Fibroblast of lung (primary cell): ENCODE results near the gene UBIAD1. TPM values are rescaled to one million over a fixed set of nuclear protein-coding genes. Genes with fewer than 3 reads are reported as not detected.
A peak's percentile ranks its signal among the peaks of the same experiment; 100 is the strongest.

ENCODE experiments used
- DNase-seq, 2 donors: peaks; one replicate each; pipeline versions ENCODE4 v3.0.0 to v3.0.0-alpha.2; 2010; ENCODE audit warnings: low read depth in 2 of 2
- H2AFZ ChIP-seq: 2 replicates; pipeline ENCODE4 v1.5.1; 2012; ENCODE audit warnings: low read length, control low read depth, inconsistent platforms
- H3K27ac ChIP-seq: 2 replicates; pipeline ENCODE4 v1.5.1; 2011; ENCODE audit warnings: low read length, control low read depth; ENCODE audit not compliant: insufficient read depth
- H3K27me3 ChIP-seq: 2 replicates; pipeline ENCODE4 v1.5.1; 2011; ENCODE audit warnings: mild to moderate bottlenecking, low read length; ENCODE audit not compliant: control insufficient read depth, insufficient read depth
- H3K36me3 ChIP-seq: 2 replicates; pipeline ENCODE4 v1.5.1; 2011; ENCODE audit warnings: low read length; ENCODE audit not compliant: control insufficient read depth, insufficient read depth
- H3K4me1 ChIP-seq: 2 replicates; pipeline ENCODE4 v1.5.1; 2011; ENCODE audit warnings: low read length; ENCODE audit not compliant: control insufficient read depth, insufficient read depth; ENCODE audit errors: extremely low read depth
- H3K4me2 ChIP-seq: 2 replicates; pipeline ENCODE4 v1.5.1; 2011; ENCODE audit warnings: low read length, control low read depth; ENCODE audit not compliant: insufficient read depth; ENCODE audit errors: extremely low read depth
- H3K4me3 ChIP-seq, 4 experiments: fragments of 200-600 bp in 1 of 4; sonication (generic) in 1 of 4; replicated peaks in 1 of 4; 2 replicates each; pipeline ENCODE4 v1.5.1; 2011 to 2016; ENCODE audit warnings: low read length in 4 of 4, low read depth in 3 of 4, mild to moderate bottlenecking in 3 of 4, control low read depth in 2 of 4, inconsistent platforms in 1 of 4, mixed read lengths in 1 of 4; ENCODE audit not compliant: insufficient read depth in 1 of 4; ENCODE audit errors: control extremely low read depth in 1 of 4
- H3K79me2 ChIP-seq: 2 replicates; pipeline ENCODE4 v1.5.1; 2012; ENCODE audit warnings: mild to moderate bottlenecking, low read length, inconsistent platforms; ENCODE audit not compliant: control insufficient read depth, insufficient read depth
- H3K9ac ChIP-seq: 2 replicates; pipeline ENCODE4 v1.5.1; 2011; ENCODE audit warnings: mild to moderate bottlenecking, low read length, control low read depth; ENCODE audit not compliant: insufficient read depth
- H3K9me3 ChIP-seq: 2 replicates; pipeline ENCODE4 v1.5.1; 2012; ENCODE audit warnings: low read depth, low read length; ENCODE audit not compliant: control insufficient read depth, insufficient read depth
- H4K20me1 ChIP-seq: 2 replicates; pipeline ENCODE4 v1.5.1; 2011; ENCODE audit warnings: low read length; ENCODE audit not compliant: control insufficient read depth, insufficient read depth; ENCODE audit errors: extremely low read depth
- CTCF ChIP-seq, 2 donors: IDR thresholded peaks in 1 of 2; conservative IDR thresholded peaks in 1 of 2; 1 replicate in 1 of 2; 2 replicates in 1 of 2; pipeline ENCODE4 v1.5.1; 2011 to 2012; ENCODE audit warnings: low read length in 2 of 2, control low read depth in 1 of 2, inconsistent platforms in 1 of 2, low read depth in 1 of 2, mild to moderate bottlenecking in 1 of 2
- EZH2 ChIP-seq: IDR thresholded peaks from 2 replicates; pipeline ENCODE4 v1.5.1; 2012; ENCODE audit warnings: low read length, control low read depth, mild to moderate bottlenecking; ENCODE audit errors: missing control alignments
- polyA minus RNA-seq: library from RNA; depleted of rRNA, polyadenylated mRNA; stranded (reverse); fragments of >200 nt; gene quantifications from 2 replicates; pipeline ENCODE4 v1.2.3, GENCODE V29; 2011; ENCODE audit warnings: low replicate concordance
- polyA plus RNA-seq, 2 donors: library from polyadenylated mRNA; depleted of rRNA in 1 of 2; stranded (reverse) in 1 of 2; unstranded in 1 of 2; fragments of >200 nt; gene quantifications; 2 replicates each; pipeline ENCODE4 v1.2.1, GENCODE V29; 2011 to 2012; ENCODE audit warnings: missing spikeins in 1 of 2
- total RNA-seq: library from RNA; depleted of rRNA; stranded (reverse); fragments of >200 nt; gene quantifications from 2 replicates; pipeline ENCODE4 v1.2.1, GENCODE V29; 2014

UBIAD1 gene
- total RNA-seq (7.6 and 8.0 TPM in 2 replicates), polyA plus RNA-seq (7.1 and 12.9 TPM in 2 replicates), polyA minus RNA-seq (5.9 and 20.0 TPM in 2 replicates)
- 5.3 and 9.3 TPM in 2 replicates for polyA plus RNA-seq (2012)

- Histone ChIP-seq H3K4me2 (peak within 1 kb of the TSS; percentile 97), H3K27ac (peak within 1 kb of the TSS; percentile 94), H3K36me3 (no peaks in the 10 kb centered on the region), H3K9me3 (no peaks in the 10 kb centered on the region), H4K20me1 (no peaks in the 10 kb centered on the region), H3K27me3 (no peaks in the 10 kb centered on the region), H3K4me1 (peaks cover 2% of the 10 kb centered on the region), H3K4me3 (peak within 1 kb of the TSS; percentile 85 to 93 (median 88)), H2AFZ (peak within 1 kb of the TSS; percentile 91), H3K9ac (peak within 1 kb of the TSS; percentile 91), H3K79me2 (peaks cover 2% of the 10 kb centered on the region)
- DNase-seq, result peak; percentile 84 to 89
- TF ChIP-seq CTCF (conservative IDR thresholded peaks at IDR 0.05 in 1 of 2, IDR thresholded peaks at IDR 0.05 in 1 of 2; ENCODE audit: low read depth in 1 of 2, low read length in 2 of 2) (peak; percentile 16 to 39), EZH2 (no peak)
Observed at GRCh38 chr1:11272832-11273594, at the start of gene UBIAD1. TSS of gene UBIAD1 (plus strand) at chr1:11273198. CDS start at chr1:11273532, 334 bp downstream.

GRCh38 chr1:11227106-11228077, 45.6 kb upstream of the UBIAD1 start:
- DNase-seq, result no peak
- no peak overlapping the region for H3K9ac ChIP-seq
- H3K79me2 ChIP-seq, result no peaks in the 10 kb centered on the region
- no peak overlapping the region for H2AFZ ChIP-seq
- no peaks in the 10 kb centered on the region for H3K4me1 ChIP-seq
- no peaks in the 10 kb centered on the region for H3K27me3 ChIP-seq
- H3K4me3 ChIP-seq, result no peak overlapping the region
- H3K36me3 ChIP-seq, result peaks cover 10% of the 10 kb centered on the region
- no peak overlapping the region for H3K4me2 ChIP-seq
- H3K27ac ChIP-seq, result no peak overlapping the region
- no peak for TF ChIP-seq CTCF (conservative IDR thresholded peaks at IDR 0.05 in 1 of 2, IDR thresholded peaks at IDR 0.05 in 1 of 2; ENCODE audit: low read depth in 1 of 2, low read length in 2 of 2)
- TF ChIP-seq EZH2, result no peak
- no peaks in the 10 kb centered on the region for H4K20me1 ChIP-seq
- no peaks in the 10 kb centered on the region for H3K9me3 ChIP-seq

GRCh38 chr1:11229203-11229602, 43.8 kb upstream of the UBIAD1 start:
- no peak overlapping the region for H3K9ac ChIP-seq
- H4K20me1 ChIP-seq, result no peaks in the 10 kb centered on the region
- H2AFZ ChIP-seq, result no peak overlapping the region
- no peak overlapping the region for H3K4me2 ChIP-seq
- no peaks in the 10 kb centered on the region for H3K79me2 ChIP-seq
- H3K9me3 ChIP-seq, result no peaks in the 10 kb centered on the region
- no peak for DNase-seq
- no peak overlapping the region for H3K27ac ChIP-seq
- H3K4me1 ChIP-seq, result no peaks in the 10 kb centered on the region
- H3K4me3 ChIP-seq, result no peak overlapping the region
- peaks cover 10% of the 10 kb centered on the region for H3K36me3 ChIP-seq
- TF ChIP-seq EZH2 (no peak), CTCF (conservative IDR thresholded peaks at IDR 0.05 in 1 of 2, IDR thresholded peaks at IDR 0.05 in 1 of 2; ENCODE audit: low read depth in 1 of 2, low read length in 2 of 2) (no peak)
- H3K27me3 ChIP-seq, result no peaks in the 10 kb centered on the region
